ENCODE measurements around the gene SWT1. TPM values are rescaled to one million over a fixed set of nuclear protein-coding genes. Genes with fewer than 3 reads are reported as not detected.

Gene SWT1
- total and polyA plus RNA-seq, 9 of the 15 experiments (the other 6 are each of a cell fraction or from before 2014, with no cell fraction given) = 1.5 to 3.4 (median 2.3) TPM

DNA sequence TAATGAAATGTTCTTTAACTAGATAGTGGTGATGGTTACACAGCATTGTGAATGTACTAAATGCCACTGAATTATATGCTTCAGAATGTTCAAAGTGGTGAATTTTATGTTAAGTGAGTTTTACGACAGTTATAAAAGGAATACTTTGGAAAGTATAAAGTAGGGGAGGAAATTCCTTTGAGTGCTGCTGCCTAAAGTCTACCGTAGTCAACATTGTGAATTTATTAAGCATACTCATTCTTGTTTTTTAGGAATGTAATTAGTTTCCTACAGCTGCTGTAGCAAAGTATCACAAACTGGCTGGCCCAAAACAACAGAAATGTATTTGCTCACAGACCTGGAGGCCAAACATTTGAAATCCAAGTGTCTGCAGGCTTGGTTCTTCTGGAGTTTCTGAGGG lies 73.0 kb downstream of the SWT1 start:
- H3K9ac ChIP-seq (ENCODE audit: insufficient read depth in 1 of 2, low read depth in 2 of 2, low read length in 2 of 2) = no peak overlapping the region
- H4K20me1 ChIP-seq (replicated peaks; ENCODE audit: control insufficient read depth, insufficient read depth, low read length) = no peaks in the 10 kb centered on the region
- no peaks in the 10 kb centered on the region; a peak in 1 of 5 replicates for H3K4me1 ChIP-seq (replicated peaks in 1 of 2; ENCODE audit: control insufficient read depth in 2 of 2, insufficient read depth in 2 of 2, low read length in 2 of 2)
- no peak overlapping the region for H3K4me3 ChIP-seq
- intact Hi-C loops (cut with micrococcal nuclease) (no loop called here), in situ Hi-C loops (cut with MboI) (loop anchor here (10.0 kb wide), 1 partner anchor 455 kb away; no protein-coding TSS in a partner anchor)
- no peaks in the 10 kb centered on the region for H3K27me3 ChIP-seq (ENCODE audit: control insufficient read depth in 2 of 2, insufficient read depth in 2 of 2, low read length in 2 of 2)
- H2AFZ ChIP-seq (ENCODE audit: low read depth, low read length) = no peak overlapping the region
- H3K79me2 ChIP-seq (ENCODE audit: control insufficient read depth, insufficient read depth, low read length) = no peaks in the 10 kb centered on the region
- no peak overlapping the region for H3K27ac ChIP-seq (ENCODE audit: extremely low read depth, low read depth, low read length)
- H3K9me3 ChIP-seq (replicated peaks; ENCODE audit: control insufficient read depth, insufficient read depth, low read depth, low read length) = no peaks in the 10 kb centered on the region
- ChIA-PET POLR2A (no interaction called here), CTCF (ENCODE audit: low intra/inter-chr PET ratio) (no interaction called here)
- H3K36me3 ChIP-seq (ENCODE audit: control insufficient read depth, insufficient read depth, low read length) = no peaks in the 10 kb centered on the region
- DNase-seq (ENCODE audit: extremely low read depth in 1 of 4, low spot score in 3 of 4) = no peak
- no TSS peak for BruUV-seq (replicated peaks)
- no peak for FAIRE-seq
- H3K9me1 ChIP-seq (ENCODE audit: control insufficient read depth, insufficient read depth, low read length) = no peaks in the 10 kb centered on the region
- whole genome bisulfite sequencing (ENCODE audit: insufficient coverage, low coverage, missing lambda C conversion rate) = 72% methylated on average over 2 of the region's 2 CpGs
- no peak for ATAC-seq
- no peak overlapping the region for H3K4me2 ChIP-seq (ENCODE audit: insufficient read depth, low read length)
- TF ChIP-seq POLR2AphosphoS2 (IDR thresholded peaks at IDR 0.05; ENCODE audit: low read length) (no peak), ZSCAN32 (CRISPR knock-in tag; IDR thresholded peaks at IDR 0.05) (no peak), THAP12 (CRISPR knock-in tag; IDR thresholded peaks at IDR 0.05) (no peak), BRCA1 (IDR thresholded peaks at IDR 0.05) (no peak), BRCA1 (CRISPR knock-in tag; IDR thresholded peaks at IDR 0.05) (no peak), SMARCB1 (IDR thresholded peaks at IDR 0.05; ENCODE audit: insufficient read length, low read depth) (no peak), CREBBP (IDR thresholded peaks at IDR 0.05; ENCODE audit: low read depth, low read length) (no peak), BRF2 (IDR thresholded peaks at IDR 0.05; ENCODE audit: borderline replicate concordance, insufficient read depth, insufficient read length) (no peak), SRSF3 (IDR thresholded peaks at IDR 0.05; ENCODE audit: insufficient read depth, low read length) (no peak), ZBTB40 (IDR thresholded peaks at IDR 0.05) (no peak), ZBTB40 (CRISPR knock-in tag; IDR thresholded peaks at IDR 0.05) (no peak)
